Fibroblast of villous mesenchyme (primary cell): ENCODE data around the gene CEMP1. TPM values are rescaled to one million over a fixed set of nuclear protein-coding genes. Genes with fewer than 3 reads are reported as not detected.
A peak's percentile ranks its signal among the peaks of the same experiment; 100 is the strongest.

Source experiments
- DNase-seq: peaks from one replicate; pipeline ENCODE4 v3.0.0-alpha.2; 2010; ENCODE audit warnings: low read depth
- H3K4me3 ChIP-seq: 2 replicates; pipeline ENCODE4 v1.5.1; 2011; ENCODE audit warnings: low read depth, mild to moderate bottlenecking, low read length
- total RNA-seq: library from RNA; depleted of rRNA; stranded (reverse); fragments of >200 nt; gene quantifications from 2 replicates; pipeline ENCODE4 v1.2.3, GENCODE V29; 2012
- TF ChIP-seq, protein P1 (sequence below): IDR thresholded peaks from 2 replicates; pipeline ENCODE4 v1.5.1; 2012; ENCODE audit warnings: low read depth, mild to moderate bottlenecking, low read length; ENCODE audit not compliant: insufficient read depth

CEMP1 gene
- total RNA-seq, 1 donor, result not detected

DNA sequence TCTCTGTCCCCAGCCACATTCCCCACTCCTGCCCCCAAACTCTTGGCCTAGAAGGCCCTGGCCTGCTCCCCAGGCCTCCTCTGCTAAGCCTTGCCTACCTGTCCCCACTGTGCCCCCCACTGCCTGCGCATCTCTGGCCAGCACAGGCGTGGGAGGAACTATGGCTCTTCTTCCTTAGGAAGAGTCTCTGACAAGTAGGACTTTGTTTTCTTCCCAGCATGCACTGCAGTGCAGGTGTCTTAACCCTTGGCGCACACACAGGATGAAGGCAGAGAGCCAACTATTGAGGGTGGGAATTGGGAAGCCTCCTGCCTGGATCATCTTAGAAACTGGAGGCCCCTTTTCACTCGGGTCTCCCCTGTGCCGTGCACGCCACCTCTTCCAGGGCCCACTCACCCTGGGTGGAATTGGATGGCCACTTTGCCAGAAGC is 7.4 kb downstream of the CEMP1 start:
- no peak for DNase-seq
- no peak overlapping the region for H3K4me3 ChIP-seq
- TF ChIP-seq, protein P1, sequence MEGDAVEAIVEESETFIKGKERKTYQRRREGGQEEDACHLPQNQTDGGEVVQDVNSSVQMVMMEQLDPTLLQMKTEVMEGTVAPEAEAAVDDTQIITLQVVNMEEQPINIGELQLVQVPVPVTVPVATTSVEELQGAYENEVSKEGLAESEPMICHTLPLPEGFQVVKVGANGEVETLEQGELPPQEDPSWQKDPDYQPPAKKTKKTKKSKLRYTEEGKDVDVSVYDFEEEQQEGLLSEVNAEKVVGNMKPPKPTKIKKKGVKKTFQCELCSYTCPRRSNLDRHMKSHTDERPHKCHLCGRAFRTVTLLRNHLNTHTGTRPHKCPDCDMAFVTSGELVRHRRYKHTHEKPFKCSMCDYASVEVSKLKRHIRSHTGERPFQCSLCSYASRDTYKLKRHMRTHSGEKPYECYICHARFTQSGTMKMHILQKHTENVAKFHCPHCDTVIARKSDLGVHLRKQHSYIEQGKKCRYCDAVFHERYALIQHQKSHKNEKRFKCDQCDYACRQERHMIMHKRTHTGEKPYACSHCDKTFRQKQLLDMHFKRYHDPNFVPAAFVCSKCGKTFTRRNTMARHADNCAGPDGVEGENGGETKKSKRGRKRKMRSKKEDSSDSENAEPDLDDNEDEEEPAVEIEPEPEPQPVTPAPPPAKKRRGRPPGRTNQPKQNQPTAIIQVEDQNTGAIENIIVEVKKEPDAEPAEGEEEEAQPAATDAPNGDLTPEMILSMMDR, result no peak

DNA sequence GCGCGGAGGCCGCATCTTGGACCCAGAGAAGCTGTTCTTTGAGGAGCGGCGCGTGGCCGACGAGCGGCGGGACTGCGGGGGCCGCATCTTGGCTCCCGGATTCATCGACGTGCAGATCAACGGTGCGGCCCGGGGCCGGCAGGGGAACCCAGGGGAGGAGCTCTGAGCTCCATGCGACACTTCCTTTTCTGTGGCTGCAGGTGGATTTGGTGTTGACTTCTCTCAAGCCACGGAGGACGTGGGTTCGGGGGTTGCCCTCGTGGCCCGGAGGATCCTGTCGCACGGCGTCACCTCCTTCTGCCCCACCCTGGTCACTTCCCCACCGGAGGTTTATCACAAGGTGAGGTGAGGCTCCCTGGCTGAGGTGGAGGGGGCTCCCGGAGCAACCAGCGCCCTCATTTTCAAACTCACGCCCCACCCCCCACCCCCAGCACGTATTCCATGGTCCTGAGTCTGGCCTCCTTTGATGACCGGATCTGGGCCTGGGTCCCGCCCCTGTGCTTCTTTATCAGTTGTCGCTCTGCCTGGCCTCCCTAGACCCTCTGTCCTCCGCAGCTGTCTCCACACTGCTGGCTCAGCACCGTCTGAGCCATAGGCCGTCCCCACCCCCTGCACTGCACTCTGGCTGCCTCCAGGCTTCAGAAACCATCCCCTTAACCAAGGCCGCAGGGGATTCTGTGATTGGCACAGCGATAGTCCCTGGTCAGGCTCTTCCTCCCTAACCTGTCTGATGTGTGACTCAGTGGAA is 10.2 kb downstream of the CEMP1 start:
- DNase-seq, result no peak
- H3K4me3 ChIP-seq, result peak overlapping the region; percentile 70
- TF ChIP-seq, protein P1, result no peak

DNA sequence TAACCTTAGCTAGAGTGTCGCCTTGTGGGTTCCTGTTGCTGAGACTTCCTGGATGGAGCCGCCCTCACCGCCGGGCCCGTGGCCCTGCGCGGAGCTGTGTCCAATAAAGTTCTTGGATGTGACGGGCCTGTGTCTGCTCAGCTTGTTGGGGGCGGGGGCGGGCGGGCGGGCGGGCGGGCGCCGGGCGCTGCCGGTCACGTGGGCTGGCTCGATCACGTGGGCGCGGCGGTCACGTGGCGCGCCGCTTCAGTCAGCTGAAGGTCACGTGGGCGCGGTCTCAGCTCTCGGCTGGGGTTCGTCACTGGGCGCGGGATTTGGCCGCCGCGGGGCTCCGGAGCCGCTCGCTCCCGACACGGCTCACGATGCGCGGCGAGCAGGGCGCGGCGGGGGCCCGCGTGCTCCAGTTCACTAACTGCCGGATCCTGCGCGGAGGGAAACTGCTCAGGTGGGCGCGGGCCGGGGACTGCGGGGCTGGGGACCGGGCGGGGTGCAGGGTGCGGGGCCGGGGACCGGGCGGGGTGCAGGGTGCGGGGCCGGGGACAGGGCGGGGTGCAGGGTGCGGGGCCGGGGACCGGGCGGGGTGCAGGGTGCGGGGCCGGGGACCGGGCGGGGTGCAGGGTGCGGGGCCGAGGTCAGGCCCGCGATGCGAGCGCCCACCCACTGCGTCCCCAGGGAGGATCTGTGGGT is 11.0 kb downstream of the CEMP1 start, which contains the start of gene AMDHD2:
TSS of gene AMDHD2 (plus strand) at position 275 of the 687 bp plus-strand sequence. CDS start at position 363, 88 bp downstream.
- H3K4me3 ChIP-seq, result peak within 1 kb of the TSS; percentile 70
- DNase-seq, result peak; percentile 92
- TF ChIP-seq, protein P1, result no peak

DNA sequence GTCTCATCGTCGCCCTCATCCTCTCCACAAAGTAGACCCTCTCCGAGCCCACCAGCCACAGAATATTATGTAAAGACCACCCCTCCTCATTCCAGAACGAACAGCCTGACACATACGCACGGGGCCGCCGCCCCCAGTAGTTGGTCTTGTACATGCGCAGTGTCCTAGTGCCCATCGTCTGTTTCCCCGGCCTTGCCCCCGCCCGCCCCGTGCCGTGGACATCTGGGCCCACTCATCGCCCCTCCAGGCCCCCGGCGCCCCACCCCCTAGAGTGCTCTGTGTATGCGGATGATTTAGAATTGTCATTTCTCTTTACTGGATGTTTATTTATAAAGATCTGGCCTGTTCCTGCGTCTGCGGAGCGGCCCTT is 11.5 kb downstream of the CEMP1 start:
- no peak for DNase-seq
- TF ChIP-seq, protein P1, result no peak
- H3K4me3 ChIP-seq, result peak overlapping the region; percentile 18

DNA sequence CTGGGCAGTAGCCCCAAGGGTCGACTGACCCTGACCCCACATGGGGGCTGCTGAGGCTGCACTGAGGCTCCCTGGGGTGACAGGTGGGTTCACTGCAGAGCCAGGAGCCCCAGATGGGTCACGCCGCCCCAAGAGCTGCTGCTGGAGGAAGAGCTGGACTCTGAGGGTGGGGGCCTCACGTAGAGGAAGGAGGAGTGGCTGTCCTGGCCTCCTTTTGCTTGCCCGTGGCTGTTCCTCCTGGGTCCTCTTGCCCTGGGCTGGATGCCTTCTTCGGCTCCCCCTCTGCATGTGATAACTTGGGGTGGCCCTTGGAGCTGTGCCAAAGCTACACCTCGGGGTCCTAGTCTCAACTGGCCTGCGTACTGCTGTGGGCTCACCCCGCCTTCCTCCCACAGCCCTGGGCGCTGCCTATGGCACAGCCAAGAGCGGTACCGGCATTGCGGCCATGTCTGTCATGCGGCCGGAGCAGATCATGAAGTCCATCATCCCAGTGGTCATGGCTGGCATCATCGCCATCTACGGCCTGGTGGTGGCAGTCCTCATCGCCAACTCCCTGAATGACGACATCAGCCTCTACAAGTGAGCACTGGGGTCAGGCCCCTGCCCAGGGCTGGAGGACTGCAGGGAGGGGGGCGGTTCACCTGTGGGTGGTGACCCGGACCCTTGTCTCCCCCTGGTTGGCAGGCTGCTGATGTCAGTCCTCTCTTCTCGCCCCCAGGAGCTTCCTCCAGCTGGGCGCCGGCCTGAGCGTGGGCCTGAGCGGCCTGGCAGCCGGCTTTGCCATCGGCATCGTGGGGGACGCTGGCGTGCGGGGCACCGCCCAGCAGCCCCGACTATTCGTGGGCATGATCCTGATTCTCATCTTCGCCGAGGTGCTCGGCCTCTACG is 12.1 kb downstream of the CEMP1 start:
- no peak for DNase-seq
- TF ChIP-seq, protein P1, result no peak
- H3K4me3 ChIP-seq, result no peak overlapping the region

DNA sequence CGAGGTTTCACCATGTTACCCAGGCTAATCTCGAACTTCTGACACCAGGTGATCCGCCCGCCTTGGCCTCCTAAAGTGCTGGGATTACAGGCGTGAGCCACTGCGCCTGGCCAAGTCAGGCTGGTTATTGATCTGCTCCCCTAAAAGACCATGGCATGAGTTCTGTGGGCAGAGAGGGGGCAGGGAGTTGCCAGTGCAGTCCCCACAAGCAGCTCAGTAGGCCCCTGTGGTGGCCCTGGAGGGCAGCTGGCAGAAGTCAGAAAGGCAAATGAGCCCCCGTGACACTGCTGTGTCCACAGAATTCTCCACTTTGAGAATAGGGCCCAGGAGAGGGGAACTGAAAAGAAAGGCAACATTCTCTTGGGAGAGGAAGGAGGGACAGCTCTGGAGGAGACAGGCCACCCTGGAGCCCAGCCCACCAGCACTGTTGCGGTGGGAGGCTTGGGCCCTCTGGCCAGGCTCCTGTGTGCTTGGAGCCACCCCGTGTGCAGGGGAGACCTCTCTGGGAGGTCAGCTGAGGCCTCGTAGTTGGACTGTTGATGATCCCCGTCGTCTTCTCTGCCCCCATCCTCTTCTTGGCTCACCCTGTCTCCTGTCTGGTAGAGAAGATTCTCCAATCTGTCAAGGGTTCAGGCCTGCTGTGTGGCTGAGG is 13.1 kb downstream of the CEMP1 start:
- no peak for DNase-seq
- no peak overlapping the region for H3K4me3 ChIP-seq
- TF ChIP-seq, protein P1, result no peak
